ENCODE data around the gene SPTB.

GRCh38 chr14:64856529-64857445 lies 22.9 kb downstream of the SPTB start:
- TF ChIP-seq EGR1 (IDR thresholded peaks at IDR 0.05): no peak
- TF ChIP-seq TCF12 (IDR thresholded peaks at IDR 0.05; ENCODE audit: low read depth): no peak
- TF ChIP-seq, protein P1, sequence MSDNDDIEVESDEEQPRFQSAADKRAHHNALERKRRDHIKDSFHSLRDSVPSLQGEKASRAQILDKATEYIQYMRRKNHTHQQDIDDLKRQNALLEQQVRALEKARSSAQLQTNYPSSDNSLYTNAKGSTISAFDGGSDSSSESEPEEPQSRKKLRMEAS (IDR thresholded peaks at IDR 0.05): no peak
- no peak for TF ChIP-seq REST (IDR thresholded peaks at IDR 0.05; ENCODE audit: low read depth)

All from Ishikawa (cell line).